Chondrocyte (in vitro differentiated cells): ENCODE results near the gene MICAL3. TPM values are rescaled to one million over a fixed set of nuclear protein-coding genes. Genes with fewer than 3 reads are reported as not detected.

Experiments
- DNase-seq: peaks from one replicate; pipeline ENCODE4 v3.0.0; 2021; ENCODE audit warnings: mixed read lengths, low spot score
- H3K27ac Mint-ChIP-seq: one replicate; pipeline ENCODE4 v1.8.0; 2021; ENCODE audit warnings: mild to moderate bottlenecking, moderate library complexity, mixed read lengths; ENCODE audit not compliant: unreplicated experiment
- H3K27me3 Mint-ChIP-seq: 2 replicates; pipeline ENCODE4 v1.8.0; 2021; ENCODE audit warnings: low read depth, mixed read lengths
- H3K36me3 Mint-ChIP-seq: 2 replicates; pipeline ENCODE4 v1.8.0; 2021; ENCODE audit warnings: low read depth, mixed read lengths
- H3K4me1 Mint-ChIP-seq: 2 replicates; pipeline ENCODE4 v1.8.0; 2021; ENCODE audit warnings: low read depth, mild to moderate bottlenecking, mixed read lengths
- H3K4me3 Mint-ChIP-seq: one replicate; pipeline ENCODE4 v1.8.0; 2021; ENCODE audit warnings: mild to moderate bottlenecking, moderate library complexity, mixed read lengths; ENCODE audit not compliant: unreplicated experiment
- H3K9me3 Mint-ChIP-seq: 2 replicates; pipeline ENCODE4 v1.8.0; 2021; ENCODE audit warnings: low read depth, mixed read lengths
- total RNA-seq: library from RNA; stranded (reverse); gene quantifications from 3 replicates; pipeline ENCODE4 v1.2.1, GENCODE V29; 2021
- TF ChIP-seq, protein P1 (sequence below): fragments of 200-600 bp; sonication (generic); IDR thresholded peaks from 2 replicates; pipeline ENCODE4 v1.5.0; 2021; ENCODE audit warnings: antibody characterized with exemption, mild to moderate bottlenecking, moderate library complexity

MICAL3 gene
- total RNA-seq, 1 donor from 2014 or later, result 68.2 TPM

DNA sequence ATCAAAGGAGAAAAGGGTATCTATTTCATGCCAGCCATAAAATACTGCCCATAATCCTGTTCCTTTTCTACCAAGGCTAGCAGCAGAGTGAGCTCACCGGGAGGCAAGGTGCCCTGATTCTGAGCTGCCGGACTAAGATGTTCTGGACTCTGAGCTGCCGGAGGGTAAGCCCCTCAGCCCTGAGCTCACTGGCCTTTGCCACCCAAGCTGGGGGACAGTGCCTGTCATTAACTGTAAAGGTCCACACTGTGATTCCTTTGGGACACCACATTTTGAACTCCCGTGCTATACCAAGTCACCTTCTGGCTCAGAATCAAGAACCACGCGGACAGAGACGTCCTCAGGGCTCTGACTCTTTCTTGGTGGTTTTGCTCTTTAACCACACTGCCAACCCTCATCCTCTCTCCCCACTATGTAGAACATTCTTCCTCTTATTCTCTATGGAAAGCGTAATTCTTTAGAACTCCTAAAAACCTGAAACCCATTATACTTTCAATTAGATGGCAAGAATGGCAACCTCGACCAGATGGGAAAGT is 161.6 kb downstream of the MICAL3 start:
- Mint-ChIP-seq H3K4me1 (no peaks in the 10 kb centered on the region), H3K4me3 (no peak overlapping the region), H3K27ac (no peak overlapping the region), H3K9me3 (no peaks in the 10 kb centered on the region), H3K36me3 (peaks cover 22% of the 10 kb centered on the region), H3K27me3 (no peaks in the 10 kb centered on the region)
- no peak for DNase-seq
- TF ChIP-seq, protein P1, sequence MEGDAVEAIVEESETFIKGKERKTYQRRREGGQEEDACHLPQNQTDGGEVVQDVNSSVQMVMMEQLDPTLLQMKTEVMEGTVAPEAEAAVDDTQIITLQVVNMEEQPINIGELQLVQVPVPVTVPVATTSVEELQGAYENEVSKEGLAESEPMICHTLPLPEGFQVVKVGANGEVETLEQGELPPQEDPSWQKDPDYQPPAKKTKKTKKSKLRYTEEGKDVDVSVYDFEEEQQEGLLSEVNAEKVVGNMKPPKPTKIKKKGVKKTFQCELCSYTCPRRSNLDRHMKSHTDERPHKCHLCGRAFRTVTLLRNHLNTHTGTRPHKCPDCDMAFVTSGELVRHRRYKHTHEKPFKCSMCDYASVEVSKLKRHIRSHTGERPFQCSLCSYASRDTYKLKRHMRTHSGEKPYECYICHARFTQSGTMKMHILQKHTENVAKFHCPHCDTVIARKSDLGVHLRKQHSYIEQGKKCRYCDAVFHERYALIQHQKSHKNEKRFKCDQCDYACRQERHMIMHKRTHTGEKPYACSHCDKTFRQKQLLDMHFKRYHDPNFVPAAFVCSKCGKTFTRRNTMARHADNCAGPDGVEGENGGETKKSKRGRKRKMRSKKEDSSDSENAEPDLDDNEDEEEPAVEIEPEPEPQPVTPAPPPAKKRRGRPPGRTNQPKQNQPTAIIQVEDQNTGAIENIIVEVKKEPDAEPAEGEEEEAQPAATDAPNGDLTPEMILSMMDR, result no peak

DNA sequence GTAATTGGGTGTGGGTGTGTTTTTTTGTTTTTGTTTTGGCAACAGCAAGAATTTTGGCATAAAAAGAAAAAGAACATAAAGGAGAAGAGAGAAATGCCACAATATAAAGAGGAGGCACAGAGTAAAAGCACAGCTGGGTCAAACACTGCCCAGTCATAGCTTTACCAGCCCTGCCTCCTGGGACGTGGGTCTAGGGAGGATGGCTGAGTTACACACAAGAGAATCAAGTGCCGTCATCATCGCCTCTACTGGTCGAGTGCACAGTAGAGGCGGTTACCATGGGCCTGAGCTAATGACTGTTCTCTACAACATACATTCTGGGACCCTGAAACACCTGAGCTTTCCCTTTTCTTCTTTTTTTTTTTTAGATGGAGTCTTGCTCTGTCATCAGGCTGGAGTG is 162.5 kb downstream of the MICAL3 start:
- TF ChIP-seq, protein P1, result no peak
- no peak for DNase-seq
- peaks cover 22% of the 10 kb centered on the region for H3K36me3 Mint-ChIP-seq
- no peak overlapping the region for H3K27ac Mint-ChIP-seq
- no peak overlapping the region for H3K4me3 Mint-ChIP-seq
- no peaks in the 10 kb centered on the region for H3K27me3 Mint-ChIP-seq
- no peaks in the 10 kb centered on the region for H3K4me1 Mint-ChIP-seq
- no peaks in the 10 kb centered on the region for H3K9me3 Mint-ChIP-seq

GRCh38 chr22:17860220-17860965 is 164.0 kb downstream of the MICAL3 start:
- DNase-seq, result no peak
- TF ChIP-seq, protein P1, result no peak
- Mint-ChIP-seq H3K27ac (no peak overlapping the region), H3K27me3 (no peaks in the 10 kb centered on the region), H3K9me3 (no peaks in the 10 kb centered on the region), H3K4me1 (no peaks in the 10 kb centered on the region), H3K4me3 (no peak overlapping the region), H3K36me3 (peaks cover 22% of the 10 kb centered on the region)

DNA sequence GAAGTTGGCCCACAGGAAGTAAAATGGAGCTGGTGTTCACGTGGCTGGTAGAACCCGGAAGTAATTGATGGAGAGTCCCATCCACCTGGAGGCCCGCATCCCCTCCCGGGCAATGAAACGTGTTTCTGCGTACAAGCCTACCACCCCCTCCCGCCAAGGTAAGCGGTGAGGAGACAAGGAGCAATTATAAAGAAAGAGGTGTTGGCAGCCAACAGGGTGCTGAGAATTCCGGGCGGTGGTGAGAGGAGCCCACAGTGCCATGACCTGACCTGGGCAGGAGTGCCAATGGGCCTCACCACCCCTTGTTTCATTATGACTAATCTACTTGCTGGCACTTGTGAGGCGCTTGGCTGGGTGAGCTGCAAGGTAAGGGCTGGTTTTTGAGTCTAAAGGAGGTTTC is 166.3 kb downstream of the MICAL3 start:
- no peaks in the 10 kb centered on the region for H3K27me3 Mint-ChIP-seq
- no peak overlapping the region for H3K27ac Mint-ChIP-seq
- peaks cover 17% of the 10 kb centered on the region for H3K36me3 Mint-ChIP-seq
- TF ChIP-seq, protein P1, result no peak
- no peaks in the 10 kb centered on the region for H3K9me3 Mint-ChIP-seq
- no peak for DNase-seq
- H3K4me3 Mint-ChIP-seq, result no peak overlapping the region
- no peaks in the 10 kb centered on the region for H3K4me1 Mint-ChIP-seq

DNA sequence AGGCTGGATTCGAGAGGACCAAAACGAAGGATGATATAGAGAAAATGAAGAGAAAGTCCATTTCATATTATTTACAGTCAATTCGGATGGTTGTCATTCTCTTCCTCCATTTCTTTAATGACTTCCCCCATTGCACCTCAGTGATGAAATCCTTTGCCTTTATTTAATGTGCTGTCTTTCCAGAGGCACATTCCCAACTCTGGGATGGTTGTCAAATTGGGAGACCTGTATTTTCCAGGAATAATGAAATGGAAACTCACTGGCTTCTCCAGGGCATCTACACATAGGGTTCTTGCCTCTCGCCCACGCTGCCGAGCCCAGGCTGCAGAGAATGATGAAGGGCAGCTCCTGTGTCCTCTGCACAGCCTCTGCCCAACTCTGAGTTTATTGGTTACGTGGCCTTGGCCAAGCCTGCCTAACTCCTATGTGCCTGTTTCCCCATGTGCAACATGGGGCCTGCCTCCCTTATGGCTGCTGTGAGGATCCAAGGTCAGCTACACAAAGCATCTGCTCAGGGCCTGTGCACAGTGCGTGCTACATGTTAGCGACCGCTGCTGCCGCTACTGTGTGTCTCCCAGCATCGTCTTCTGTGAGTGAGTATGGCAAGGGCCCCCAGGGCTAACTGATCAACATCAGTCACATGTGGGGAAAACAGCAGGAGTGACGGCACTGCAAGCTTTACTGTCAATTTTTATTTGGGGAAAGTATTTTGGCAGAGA is 168.6 kb downstream of the MICAL3 start:
- Mint-ChIP-seq H3K36me3 (peaks cover 18% of the 10 kb centered on the region), H3K4me1 (no peaks in the 10 kb centered on the region), H3K27ac (no peak overlapping the region), H3K4me3 (no peak overlapping the region), H3K27me3 (no peaks in the 10 kb centered on the region), H3K9me3 (no peaks in the 10 kb centered on the region)
- TF ChIP-seq, protein P1, result no peak
- DNase-seq, result no peak
